Endodermal cell (in vitro differentiated cells): ENCODE data around the gene FAM219B. TPM values are rescaled to one million over a fixed set of nuclear protein-coding genes. Genes with fewer than 3 reads are reported as not detected.

Experiments
- DNase-seq: peaks from one replicate; pipeline ENCODE4 v3.0.0-alpha.2; 2017
- H3K27ac ChIP-seq: 2 replicates; pipeline ENCODE4 v1.5.1; 2013; ENCODE audit warnings: mild to moderate bottlenecking, low read depth, low read length, moderate library complexity
- H3K27me3 ChIP-seq: 2 replicates; pipeline ENCODE4 v1.6.1; 2013; ENCODE audit warnings: mild to moderate bottlenecking, low read length, moderate library complexity; ENCODE audit not compliant: insufficient read depth, control insufficient read depth, poor library complexity, severe bottlenecking
- H3K36me3 ChIP-seq: 2 replicates; pipeline ENCODE4 v1.7.0; 2013; ENCODE audit warnings: mild to moderate bottlenecking, low read length, moderate library complexity; ENCODE audit not compliant: control insufficient read depth, insufficient read depth
- H3K4me1 ChIP-seq: one replicate; pipeline ENCODE4 v1.7.0; 2013; ENCODE audit warnings: low read length; ENCODE audit not compliant: control insufficient read depth, insufficient read depth
- H3K4me3 ChIP-seq: 2 replicates; pipeline ENCODE4 v1.5.1; 2013; ENCODE audit warnings: mild to moderate bottlenecking, low read length, moderate library complexity
- H3K9ac ChIP-seq: 2 replicates; pipeline ENCODE4 v1.6.1; 2013; ENCODE audit warnings: mild to moderate bottlenecking, low read length, moderate library complexity; ENCODE audit not compliant: poor library complexity, severe bottlenecking; ENCODE audit errors: extremely low read depth
- H3K9me3 ChIP-seq: 2 replicates; pipeline ENCODE4 v1.6.1; 2013; ENCODE audit warnings: mild to moderate bottlenecking, low read length, moderate library complexity; ENCODE audit not compliant: control insufficient read depth
- H3K27ac Mint-ChIP-seq: 2 replicates; pipeline ENCODE4 v1.8.0; 2020; ENCODE audit warnings: mixed read lengths
- H3K27me3 Mint-ChIP-seq: 2 replicates; pipeline ENCODE4 v1.8.0; 2021; ENCODE audit warnings: mild to moderate bottlenecking, mixed read lengths; ENCODE audit not compliant: insufficient read depth
- H3K36me3 Mint-ChIP-seq: 2 replicates; pipeline ENCODE4 v1.8.0; 2020; ENCODE audit warnings: low read depth, mixed read lengths
- H3K4me1 Mint-ChIP-seq: 2 replicates; pipeline ENCODE4 v1.8.0; 2020; ENCODE audit warnings: mixed read lengths
- H3K4me3 Mint-ChIP-seq: 2 replicates; pipeline ENCODE4 v1.8.0; 2020; ENCODE audit warnings: mild to moderate bottlenecking, moderate library complexity, mixed read lengths
- H3K9me3 Mint-ChIP-seq: 2 replicates; pipeline ENCODE4 v1.8.0; 2020; ENCODE audit warnings: mild to moderate bottlenecking, mixed read lengths
- WGBS, 2 experiments: methylation state at CpG; one replicate each; pipeline versions ENCODE4 v1.1.5 to v1.1.7; 2013; ENCODE audit warnings: missing lambda C conversion rate in 2 of 2, mixed read lengths in 1 of 2; ENCODE audit not compliant: insufficient coverage in 1 of 2, insufficient read length in 1 of 2; 5-methylcytosine and 5-hydroxymethylcytosine counted together
- total RNA-seq, 2 donors: library from RNA; stranded (reverse); fragmentation: NEBNext Ultra II Directional in 1 of 2; extraction: Animal tissue kit (Norgen Biotek cat#: 25700) in 1 of 2; gene quantifications; 2 replicates in 1 of 2; 3 replicates in 1 of 2; pipeline ENCODE4 v1.2.1, GENCODE V29; 2021
- TF ChIP-seq, protein P1 (sequence below): fragments of 200-600 bp; sonication (generic); conservative IDR thresholded peaks from 2 replicates; pipeline ENCODE4 v1.5.0; 2021; ENCODE audit warnings: antibody characterized with exemption, mild to moderate bottlenecking

Gene FAM219B
- total RNA-seq, 2 donors from 2014 or later = 109 to 112 TPM

GRCh38 chr15:74892931-74893330, 13.7 kb downstream of the FAM219B start:
- H3K36me3 Mint-ChIP-seq = peaks cover 29% of the 10 kb centered on the region
- DNase-seq = no peak
- H3K4me1 ChIP-seq = peaks cover 7% of the 10 kb centered on the region
- H3K9me3 ChIP-seq = no peaks in the 10 kb centered on the region
- peaks cover 16% of the 10 kb centered on the region for H3K4me1 Mint-ChIP-seq
- no peaks in the 10 kb centered on the region for H3K9me3 Mint-ChIP-seq
- 83 to 97% methylated on average over 1 to 2 of the region's 2 CpGs for WGBS, 2 experiments
- no peak overlapping the region for H3K27ac Mint-ChIP-seq
- H3K4me3 ChIP-seq = no peak overlapping the region
- H3K9ac ChIP-seq = no peak overlapping the region
- peaks cover 42% of the 10 kb centered on the region for H3K36me3 ChIP-seq
- H3K27ac ChIP-seq = no peak overlapping the region
- no peak overlapping the region for H3K4me3 Mint-ChIP-seq
- no peaks in the 10 kb centered on the region for H3K27me3 Mint-ChIP-seq
- TF ChIP-seq, protein P1, sequence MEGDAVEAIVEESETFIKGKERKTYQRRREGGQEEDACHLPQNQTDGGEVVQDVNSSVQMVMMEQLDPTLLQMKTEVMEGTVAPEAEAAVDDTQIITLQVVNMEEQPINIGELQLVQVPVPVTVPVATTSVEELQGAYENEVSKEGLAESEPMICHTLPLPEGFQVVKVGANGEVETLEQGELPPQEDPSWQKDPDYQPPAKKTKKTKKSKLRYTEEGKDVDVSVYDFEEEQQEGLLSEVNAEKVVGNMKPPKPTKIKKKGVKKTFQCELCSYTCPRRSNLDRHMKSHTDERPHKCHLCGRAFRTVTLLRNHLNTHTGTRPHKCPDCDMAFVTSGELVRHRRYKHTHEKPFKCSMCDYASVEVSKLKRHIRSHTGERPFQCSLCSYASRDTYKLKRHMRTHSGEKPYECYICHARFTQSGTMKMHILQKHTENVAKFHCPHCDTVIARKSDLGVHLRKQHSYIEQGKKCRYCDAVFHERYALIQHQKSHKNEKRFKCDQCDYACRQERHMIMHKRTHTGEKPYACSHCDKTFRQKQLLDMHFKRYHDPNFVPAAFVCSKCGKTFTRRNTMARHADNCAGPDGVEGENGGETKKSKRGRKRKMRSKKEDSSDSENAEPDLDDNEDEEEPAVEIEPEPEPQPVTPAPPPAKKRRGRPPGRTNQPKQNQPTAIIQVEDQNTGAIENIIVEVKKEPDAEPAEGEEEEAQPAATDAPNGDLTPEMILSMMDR = no peak
- H3K27me3 ChIP-seq = no peaks in the 10 kb centered on the region

GRCh38 chr15:74892313-74892712, 14.3 kb downstream of the FAM219B start:
- H3K36me3 Mint-ChIP-seq = peaks cover 29% of the 10 kb centered on the region
- Histone ChIP-seq H3K9ac (no peak overlapping the region), H3K27me3 (no peaks in the 10 kb centered on the region), H3K27ac (no peak overlapping the region), H3K9me3 (no peaks in the 10 kb centered on the region), H3K4me3 (no peak overlapping the region), H3K36me3 (peaks cover 38% of the 10 kb centered on the region), H3K4me1 (peaks cover 7% of the 10 kb centered on the region)
- 94 to 100% methylated on average over 1 to 3 of the region's 3 CpGs for WGBS, 2 experiments
- TF ChIP-seq, protein P1 = no peak
- H3K27me3 Mint-ChIP-seq = no peaks in the 10 kb centered on the region
- H3K9me3 Mint-ChIP-seq = peaks cover under 1% of the 10 kb centered on the region
- H3K27ac Mint-ChIP-seq = no peak overlapping the region
- H3K4me1 Mint-ChIP-seq = peaks cover 16% of the 10 kb centered on the region
- H3K4me3 Mint-ChIP-seq = no peak overlapping the region
- DNase-seq = no peak

- no peak overlapping the region for H3K27ac Mint-ChIP-seq
- H3K36me3 Mint-ChIP-seq = peaks cover 29% of the 10 kb centered on the region
- H3K4me1 ChIP-seq = peaks cover 7% of the 10 kb centered on the region
- H3K4me3 ChIP-seq = no peak overlapping the region
- H3K9ac ChIP-seq = no peak overlapping the region
- no peak for DNase-seq
- H3K4me3 Mint-ChIP-seq = no peak overlapping the region
- peaks cover 1% of the 10 kb centered on the region for H3K9me3 Mint-ChIP-seq
- no peaks in the 10 kb centered on the region for H3K27me3 Mint-ChIP-seq
- H3K4me1 Mint-ChIP-seq = peaks cover 16% of the 10 kb centered on the region
- no peak overlapping the region for H3K27ac ChIP-seq
- TF ChIP-seq, protein P1 = no peak
- H3K9me3 ChIP-seq = no peaks in the 10 kb centered on the region
- peaks cover 31% of the 10 kb centered on the region for H3K36me3 ChIP-seq
- 94 to 100% methylated on average over 3 of the region's 3 CpGs for WGBS, 2 experiments
- no peaks in the 10 kb centered on the region for H3K27me3 ChIP-seq
Observed at GRCh38 chr15:74891469-74891868, 15.2 kb downstream of the FAM219B start.
